ENCODE results near the gene KLHL34.

Gene KLHL34
- total RNA-seq: 0.48 to 1.6 reads per million in 2 donors

- no peak for DNase-seq
These were observed at the start of gene KLHL34 for GRCh38 chrX:21658152-21658737. Gene KLHL34, minus strand, starts transcription at chrX:21658330. Its CDS starts 542 bp downstream, at chrX:21657788.

DNA sequence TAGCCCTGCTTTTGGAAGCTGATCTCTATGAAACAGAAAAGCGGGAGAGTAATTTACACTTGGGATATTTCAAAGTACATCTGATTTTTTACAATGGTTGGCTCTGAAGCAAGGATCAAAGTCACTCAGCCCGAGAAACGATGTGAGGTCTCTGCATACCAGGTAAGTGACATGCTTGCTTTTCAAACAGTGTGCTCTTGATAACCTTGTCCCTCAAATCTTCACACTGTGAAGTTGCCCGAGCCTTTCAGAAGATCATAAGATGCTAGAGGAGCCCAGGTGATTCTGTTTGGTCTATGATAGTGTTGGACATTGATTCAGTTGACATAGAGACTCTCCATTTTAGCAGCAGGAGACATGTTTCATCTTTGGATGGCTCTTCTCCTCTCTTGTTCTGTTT lies 47.1 kb upstream of the KLHL34 start:
- DNase-seq: no peak

DNA sequence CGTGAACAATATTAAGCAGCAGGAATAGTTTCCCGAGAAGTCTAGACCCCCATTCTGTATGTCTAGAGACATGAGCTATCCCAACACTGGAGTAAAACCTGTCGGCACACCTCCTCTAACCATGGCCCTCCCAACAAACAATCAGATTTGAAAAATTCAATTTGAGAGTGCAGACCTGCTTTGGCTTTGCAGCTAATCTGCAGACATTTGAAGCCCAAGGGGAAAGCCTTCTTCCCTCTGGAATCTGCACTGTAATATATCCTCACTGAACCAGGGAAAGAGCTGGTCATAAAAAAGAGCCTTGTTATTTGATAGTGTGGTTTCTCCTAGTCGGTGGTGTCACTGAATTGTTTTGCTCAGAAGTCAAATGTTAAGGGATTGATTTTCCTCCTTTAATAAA lies 44.6 kb upstream of the KLHL34 start:
- no peak for DNase-seq

DNA sequence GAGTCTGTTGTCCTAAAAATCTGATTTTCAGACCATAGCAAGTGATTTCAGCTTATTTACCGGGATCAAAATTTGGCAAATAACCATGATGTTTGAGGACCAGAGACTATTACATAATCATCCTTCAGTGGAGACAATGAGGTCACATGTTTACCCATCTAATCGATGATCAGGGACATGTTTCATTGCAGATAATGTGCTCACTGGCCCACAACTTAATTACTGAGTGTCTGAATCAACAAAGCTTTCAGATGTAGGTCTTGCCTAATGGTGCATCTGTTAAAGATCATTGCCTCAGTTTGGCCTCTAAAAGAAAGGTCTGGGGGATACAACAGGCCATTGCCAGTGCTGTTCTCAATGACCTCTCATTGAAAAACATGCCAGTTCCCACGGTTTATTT lies 42.8 kb upstream of the KLHL34 start:
- DNase-seq: no peak

GRCh38 chrX:21700275-21700674 lies 42.1 kb upstream of the KLHL34 start:
- no peak for DNase-seq

DNA sequence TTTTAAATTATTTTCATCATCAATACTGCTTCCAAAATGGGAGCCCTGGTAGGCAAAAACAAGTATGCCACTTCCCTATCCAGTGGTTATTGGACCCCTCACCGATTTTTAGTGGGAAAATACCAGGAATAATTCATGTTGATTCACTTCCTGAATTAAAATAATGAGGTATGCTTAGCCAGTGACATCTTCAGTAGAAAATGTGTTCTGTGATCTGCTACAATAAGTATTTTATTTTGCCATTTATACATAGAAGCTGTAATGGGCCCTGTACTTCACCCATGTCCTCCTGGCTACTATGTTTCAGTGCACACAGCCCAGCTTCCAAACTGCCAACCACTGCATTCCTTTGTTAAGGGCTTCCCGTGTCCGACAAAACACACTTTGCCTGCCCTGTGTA lies 41.0 kb upstream of the KLHL34 start:
- no peak for DNase-seq

DNA sequence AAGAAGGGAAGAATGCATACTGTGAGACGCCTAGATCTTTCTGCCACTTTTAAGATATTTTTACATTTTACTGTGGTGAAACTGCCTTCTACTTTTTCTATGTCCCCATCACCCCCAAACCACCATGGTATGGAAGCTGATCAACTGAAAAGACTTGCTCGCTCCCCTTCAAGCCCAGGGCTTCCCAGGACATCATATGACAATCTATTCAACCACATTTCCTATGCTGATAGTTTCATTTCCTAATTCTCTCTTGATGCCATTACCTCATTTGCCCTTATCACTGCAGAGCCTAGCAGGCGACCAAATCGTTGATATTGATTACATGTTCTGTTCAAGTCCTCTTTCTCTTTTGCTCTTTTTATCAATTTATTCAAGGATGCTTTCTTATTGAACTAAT lies 40.1 kb upstream of the KLHL34 start:
- DNase-seq: no peak

DNA sequence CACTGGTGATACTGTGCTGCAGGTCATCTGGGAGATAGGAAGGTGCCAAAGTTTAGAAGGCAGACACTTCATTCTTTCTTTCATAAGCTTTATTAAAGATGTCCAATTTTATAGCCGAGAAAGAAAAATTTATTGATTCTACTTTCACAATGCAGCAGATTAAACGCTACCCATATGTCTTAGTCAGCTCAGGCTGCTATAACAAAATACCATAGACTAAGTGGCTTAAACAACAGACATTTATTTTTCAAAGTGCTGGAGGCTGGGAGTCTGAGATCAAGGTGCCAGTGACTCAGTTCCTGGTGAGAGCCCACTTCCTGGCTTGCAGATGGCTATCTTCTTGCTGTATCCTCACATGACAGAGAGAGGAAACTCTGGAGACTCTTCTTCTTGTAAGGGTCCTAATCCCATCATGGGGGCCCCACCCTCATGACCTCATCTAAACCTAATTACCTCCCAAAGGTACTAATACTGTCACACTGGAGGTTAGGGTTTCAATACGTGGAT lies 33.4 kb upstream of the KLHL34 start:
- no peak for DNase-seq

DNA sequence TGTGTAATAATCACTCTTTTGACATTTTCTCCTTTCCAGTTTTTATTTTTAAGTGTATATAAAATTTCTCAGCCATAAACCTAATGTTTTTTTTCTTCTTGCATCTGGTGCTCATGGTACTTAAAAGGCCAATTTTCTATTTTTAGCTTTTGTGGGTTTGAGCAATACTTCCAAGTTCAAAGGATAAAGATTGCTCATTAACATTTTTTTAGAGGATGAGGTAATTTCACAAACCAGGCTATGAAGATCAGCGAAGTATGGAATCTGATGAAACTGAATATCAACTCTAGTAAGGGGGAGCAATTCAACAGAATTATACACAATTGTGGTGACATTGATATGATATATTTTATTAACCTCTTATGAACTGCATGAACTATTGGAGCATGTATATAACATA lies 25.8 kb upstream of the KLHL34 start:
- no peak for DNase-seq

GRCh38 chrX:21678048-21678612 lies 20.0 kb upstream of the KLHL34 start:
- no peak for DNase-seq

DNA sequence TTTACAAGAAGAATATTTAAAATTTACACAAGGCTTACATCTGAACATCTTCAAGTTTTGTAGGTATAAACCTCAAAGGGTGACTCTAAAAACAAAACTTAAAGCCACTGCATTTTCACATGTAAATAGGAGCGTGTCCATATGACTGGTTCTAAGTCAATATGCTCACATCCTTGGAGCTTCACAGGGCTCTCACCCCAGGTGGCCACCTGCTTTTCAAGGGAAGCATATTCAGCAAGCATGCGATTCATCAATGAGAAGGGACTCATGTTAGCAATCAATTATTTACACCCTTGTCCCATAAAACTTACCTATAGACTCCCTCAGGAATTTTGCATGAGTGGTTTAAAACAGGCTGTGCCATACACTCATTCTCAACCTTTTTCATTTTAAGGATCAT lies 17.8 kb upstream of the KLHL34 start:
- no peak for DNase-seq

- DNase-seq: no peak
These were observed 16.5 kb upstream of the KLHL34 start for GRCh38 chrX:21674430-21675186.

GRCh38 chrX:21666679-21667078 lies 8.5 kb upstream of the KLHL34 start:
- no peak for DNase-seq

DNA sequence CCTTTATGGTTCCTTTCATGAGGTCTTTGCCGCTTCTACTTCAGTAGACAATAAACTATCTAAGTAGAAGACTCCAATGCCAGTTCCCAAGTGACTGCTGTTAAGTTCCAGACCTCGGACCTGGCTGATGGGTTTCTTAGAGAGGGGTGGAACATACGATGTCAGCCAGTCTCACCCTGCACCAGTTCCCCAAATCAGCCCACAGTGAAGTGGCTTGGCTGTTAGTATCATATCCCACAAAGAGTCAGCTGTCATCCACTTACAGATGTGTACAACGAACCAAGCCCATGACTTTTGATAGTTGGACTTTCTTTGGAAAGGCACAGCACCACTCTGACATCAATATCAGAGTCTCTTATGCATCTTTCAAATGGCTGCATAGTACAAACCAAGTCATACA lies 8.1 kb upstream of the KLHL34 start:
- no peak for DNase-seq

- DNase-seq: no peak
These were observed 4.6 kb upstream of the KLHL34 start for GRCh38 chrX:21662761-21663160.

GRCh38 chrX:21661316-21661715 lies 3.2 kb upstream of the KLHL34 start:
- no peak for DNase-seq

GRCh38 chrX:21660156-21660555 lies 2.0 kb upstream of the KLHL34 start:
- no peak for DNase-seq

DNA sequence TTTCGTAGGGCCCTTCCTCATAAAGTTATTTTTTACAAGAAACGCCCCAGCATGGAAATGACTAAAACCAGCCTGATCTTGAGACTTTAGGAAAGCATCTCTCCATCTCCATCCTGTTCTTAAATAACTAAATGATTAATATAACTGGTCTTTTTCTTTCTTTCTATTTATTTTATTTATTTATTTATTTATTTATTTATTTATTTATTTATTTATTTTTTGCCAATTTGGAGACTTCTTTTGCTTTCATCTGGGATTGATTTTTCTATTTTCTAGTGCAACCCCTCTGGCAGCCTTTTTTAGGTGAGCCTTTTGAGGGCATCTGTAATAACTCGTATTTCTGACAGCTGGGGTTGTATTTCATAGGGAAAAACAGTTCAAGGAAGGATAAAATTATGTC lies 1.2 kb upstream of the KLHL34 start:
- no peak for DNase-seq

- no peak for DNase-seq
These were observed 616 bp upstream of the KLHL34 start for GRCh38 chrX:21658746-21659145.

DNA sequence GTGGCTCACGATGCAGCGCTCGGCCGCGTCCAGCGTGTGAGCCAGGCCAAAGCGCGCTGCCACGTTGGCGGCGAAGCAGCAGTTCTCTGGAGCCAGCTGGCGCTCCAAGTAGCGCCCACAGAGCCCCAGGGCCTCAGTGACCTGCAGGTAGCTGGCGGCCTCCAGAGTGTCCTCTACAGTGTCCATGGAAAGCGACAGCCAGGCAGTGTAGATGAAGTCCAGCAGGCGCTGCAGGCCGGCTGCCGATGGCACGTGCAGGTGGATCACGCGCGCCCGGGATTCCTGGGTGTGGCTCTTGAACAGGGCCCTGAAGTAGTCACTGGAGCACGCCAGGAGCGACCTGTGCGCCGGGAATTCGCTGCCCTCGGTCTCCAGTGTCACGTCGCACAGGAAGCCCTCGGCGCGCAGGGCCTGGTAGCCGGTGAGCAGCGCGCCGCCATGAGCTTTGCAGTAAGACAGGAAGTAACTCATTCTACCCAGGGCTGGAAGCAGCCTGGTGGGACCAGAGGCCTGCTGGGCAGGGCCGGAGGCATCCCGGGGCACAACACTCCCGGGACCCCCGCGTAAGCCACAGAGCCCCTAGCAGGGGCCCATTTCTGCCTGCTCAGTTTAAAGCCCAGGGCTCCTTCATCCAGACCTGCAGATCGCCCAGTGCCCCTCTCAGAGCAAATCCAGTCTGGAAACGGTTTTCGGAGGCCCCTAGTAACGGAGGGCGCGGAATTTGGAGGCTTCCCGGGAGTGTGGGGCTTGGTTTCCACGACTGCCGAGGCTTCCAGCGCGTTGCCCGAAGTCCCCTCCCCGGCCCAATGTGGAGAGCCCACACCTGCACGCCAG lies 595 bp downstream of the KLHL34 start:
- no peak for DNase-seq

DNA sequence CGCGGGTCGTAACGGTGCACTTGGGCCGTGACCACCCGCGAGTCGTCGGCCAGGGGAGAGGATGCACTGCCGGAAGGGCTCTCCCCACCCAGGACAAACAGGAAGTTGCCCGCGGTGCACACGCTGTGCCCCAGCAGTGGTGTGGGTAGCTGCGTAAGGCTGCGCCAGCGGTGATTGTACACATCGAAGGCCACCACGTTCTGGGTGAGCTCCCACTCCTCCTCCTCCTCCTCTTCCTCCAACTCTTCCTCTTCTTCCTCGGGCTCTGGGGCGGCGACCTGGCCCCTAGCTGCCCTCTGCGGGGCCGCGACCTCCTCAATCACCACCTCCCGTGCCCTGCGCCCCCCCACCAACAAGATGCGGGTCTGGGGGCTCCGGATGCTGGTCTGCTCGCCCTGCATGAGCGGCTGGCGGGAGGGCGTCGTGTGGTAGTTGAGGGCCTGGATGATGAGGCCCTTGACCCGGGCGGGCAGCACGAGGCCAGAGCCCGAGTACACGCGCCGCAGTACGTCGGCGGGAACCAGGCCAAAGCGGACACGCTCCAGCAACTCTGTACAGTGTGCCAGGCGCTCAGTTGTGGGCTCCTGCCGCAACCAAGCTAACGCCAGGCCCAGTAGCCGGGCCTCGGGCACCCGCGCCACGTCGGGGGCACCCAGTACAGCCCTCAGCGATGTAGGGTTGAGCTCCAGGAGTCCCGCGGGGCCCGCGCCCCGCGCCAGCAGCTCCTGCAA lies 1.4 kb downstream of the KLHL34 start:
- no peak for DNase-seq

- no peak for DNase-seq
These were observed 2.1 kb downstream of the KLHL34 start for GRCh38 chrX:21655901-21656586.
